NK-92 (cell line): ENCODE measurements around the gene ABHD5.

ENCODE experiments used
- DNase-seq: peaks from one replicate; lab custom pipeline; 2025; ENCODE audit not compliant: unreplicated experiment; lab: John Stamatoyannopoulos, UW

The ABHD5 gene

DNA sequence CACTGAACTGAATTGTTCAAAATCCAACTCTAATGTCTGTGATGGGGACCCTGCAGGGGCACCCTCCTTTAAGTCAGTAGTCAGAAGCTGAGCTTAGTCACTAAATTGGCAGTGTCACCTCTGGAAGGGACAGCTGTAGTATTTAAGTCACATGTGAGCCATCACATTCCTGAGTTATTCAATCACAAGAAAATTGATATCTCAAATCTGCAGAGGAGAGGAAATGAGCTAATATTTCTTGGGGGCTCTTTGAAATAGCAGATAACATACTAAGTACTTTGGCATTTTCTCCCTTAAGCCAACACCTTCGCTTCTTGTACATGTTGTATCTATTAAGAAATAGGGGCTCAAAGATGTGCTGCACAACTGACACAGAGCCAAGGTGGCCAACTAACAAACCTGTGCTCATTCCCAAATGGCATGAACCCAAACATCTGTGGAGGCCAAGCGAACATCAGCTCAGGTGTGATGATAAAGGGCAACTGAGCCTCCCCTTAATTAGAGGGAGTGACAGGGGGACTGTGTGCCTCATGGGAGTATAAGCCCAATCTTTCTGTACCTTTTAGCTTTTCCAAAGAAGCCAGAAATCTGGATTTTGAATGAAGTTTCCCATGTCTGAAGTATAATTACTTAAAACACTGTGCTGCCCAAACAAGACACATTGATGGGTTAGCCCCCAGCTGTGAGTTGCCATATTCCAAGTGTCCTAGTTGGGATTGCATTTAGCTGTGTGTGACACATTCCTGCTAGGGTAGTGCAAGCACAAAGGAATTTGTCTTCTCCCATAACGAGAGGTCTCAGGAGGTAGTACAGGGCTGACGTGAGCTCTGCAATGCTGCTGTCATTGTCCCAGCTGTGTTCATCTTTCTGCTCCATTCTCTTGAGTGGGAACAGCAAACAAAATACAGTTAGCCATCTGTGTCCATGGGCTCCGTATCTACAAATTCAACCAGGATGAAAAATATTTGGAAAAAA is 63.3 kb downstream of the ABHD5 start:
- DNase-seq: no peak

DNA sequence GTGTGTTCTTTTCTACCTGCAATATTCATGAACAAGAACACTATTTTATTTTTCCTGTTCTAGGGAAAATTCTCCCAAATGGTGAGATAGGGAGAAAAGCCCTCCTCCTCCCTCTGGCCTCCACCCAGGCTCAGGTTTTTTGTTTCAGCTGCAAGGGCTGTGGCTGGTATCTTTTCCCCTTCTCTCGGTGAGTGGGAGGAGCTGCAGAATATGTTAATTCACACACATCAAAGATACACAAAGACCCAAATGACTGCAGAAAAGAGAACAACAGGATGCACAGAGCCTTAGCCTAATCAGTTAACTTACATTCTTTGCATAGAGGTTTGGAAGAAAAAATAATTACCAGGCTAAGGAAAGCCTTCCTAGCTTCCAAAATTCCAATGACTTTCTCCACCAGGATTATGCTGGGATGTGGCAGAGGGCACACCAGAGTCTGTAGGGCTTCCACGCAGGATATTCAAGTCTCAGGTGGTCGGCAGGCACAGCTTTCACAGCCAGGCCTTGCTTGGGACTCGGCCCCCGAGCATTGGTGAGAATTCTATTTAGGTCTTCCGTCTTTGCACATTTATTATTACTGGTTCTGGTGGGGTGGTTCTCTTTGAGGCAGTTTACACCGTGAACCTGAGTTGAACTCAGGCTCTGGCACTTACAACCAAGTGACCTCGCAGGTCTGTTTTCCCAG is 64.9 kb downstream of the ABHD5 start:
- no peak for DNase-seq

DNA sequence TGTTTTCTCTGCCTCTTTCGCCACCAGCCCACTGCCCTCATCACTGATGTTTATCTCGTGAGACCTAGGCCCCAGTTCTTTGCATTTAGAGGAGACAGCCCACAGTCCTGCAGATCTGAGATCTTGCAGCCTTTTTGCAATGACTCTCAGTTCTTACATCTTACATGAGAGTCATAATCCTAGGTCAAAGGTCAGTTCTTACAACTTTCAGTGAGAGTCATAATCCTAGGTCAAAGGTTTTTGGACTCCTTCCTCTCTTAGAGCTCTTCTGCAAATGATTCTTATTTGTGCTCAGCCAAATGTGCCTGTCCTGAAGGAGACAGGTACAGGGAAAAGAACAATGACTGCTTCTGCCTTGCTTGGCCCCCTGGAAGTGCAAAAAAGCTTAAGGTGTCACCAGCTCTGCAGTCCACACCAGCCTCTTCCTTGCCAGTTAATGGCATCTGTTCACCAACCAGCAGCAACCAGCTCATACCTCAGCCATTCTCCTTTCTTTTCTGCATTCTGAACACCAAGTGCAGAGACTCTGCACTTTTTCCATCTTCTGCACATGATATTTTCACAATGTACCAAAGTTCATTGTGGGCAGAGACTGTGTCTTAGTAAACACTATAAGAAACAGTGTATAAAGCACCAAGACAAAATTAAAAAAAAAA is 67.1 kb downstream of the ABHD5 start:
- DNase-seq: no peak

DNA sequence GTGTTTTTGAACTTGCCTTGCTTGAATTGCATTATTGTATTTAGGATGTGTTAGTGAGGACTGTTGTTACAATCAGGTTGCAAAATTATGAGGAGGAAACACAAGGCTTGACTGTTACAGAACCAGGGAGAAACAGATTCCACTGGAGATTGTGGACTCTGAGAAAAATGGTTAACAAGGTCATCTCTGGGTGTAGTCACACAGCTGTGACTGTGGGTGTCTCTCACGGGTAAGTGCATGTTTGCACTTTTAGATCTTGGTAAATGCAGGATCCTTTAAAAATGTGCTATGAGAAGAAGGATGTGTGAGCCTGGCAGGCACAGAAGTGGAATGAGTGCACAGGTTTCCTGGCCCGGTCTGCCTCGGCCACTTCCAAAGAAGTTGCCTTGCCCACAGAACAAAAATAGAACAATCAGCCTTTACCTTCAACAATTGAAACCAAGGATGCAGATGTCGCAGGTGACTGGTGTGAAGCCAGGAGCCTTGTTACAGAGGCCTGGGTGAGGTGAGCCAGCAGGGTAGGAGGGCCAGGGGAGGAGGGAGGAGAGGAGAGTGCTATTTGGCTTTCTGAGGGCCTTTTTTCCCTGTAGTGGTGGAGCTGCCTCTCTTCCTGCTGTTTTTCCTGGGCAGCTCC is 68.0 kb downstream of the ABHD5 start:
- DNase-seq: no peak

DNA sequence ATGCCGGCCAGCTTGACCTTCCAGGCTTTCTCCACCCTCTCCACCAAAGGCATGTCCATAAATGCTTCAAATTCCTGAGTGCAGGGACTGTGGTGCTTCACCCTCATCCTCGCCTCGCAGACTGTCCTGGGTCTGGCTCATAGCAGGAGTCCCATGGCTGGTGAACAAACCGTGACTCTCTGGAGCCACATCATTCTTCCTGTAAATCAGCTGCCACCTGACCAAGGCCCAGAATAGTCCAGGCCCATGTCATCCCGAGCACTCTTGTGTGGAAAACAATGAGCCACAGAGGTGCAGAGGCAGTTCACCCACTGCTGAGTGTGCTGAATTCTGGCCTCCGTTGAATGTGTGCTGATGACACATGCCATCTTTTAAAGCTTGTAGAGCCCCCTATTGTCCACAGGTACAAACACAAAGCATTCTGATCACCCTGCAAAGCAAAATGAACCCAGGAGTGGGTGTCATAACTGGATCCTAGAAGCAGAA is 68.6 kb downstream of the ABHD5 start:
- DNase-seq: no peak

DNA sequence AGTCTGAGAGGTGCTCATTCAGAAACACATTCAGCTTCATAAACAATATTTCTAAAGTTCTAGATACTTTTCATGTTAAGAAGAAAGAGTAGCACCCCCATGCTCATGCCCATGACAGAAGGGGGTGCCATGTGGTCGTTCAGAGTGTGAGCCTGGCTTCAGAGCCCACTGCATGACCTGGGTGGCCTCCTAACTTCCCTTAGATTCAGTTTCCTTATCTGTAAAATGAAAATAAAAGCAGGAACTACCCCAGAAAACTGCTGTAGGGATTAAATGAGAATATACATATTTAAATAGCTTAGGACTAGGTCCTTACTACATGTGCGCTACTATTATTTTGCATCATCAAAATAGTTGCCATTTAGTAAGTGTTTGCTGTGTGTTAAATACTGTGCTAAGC is 69.2 kb downstream of the ABHD5 start:
- no peak for DNase-seq

DNA sequence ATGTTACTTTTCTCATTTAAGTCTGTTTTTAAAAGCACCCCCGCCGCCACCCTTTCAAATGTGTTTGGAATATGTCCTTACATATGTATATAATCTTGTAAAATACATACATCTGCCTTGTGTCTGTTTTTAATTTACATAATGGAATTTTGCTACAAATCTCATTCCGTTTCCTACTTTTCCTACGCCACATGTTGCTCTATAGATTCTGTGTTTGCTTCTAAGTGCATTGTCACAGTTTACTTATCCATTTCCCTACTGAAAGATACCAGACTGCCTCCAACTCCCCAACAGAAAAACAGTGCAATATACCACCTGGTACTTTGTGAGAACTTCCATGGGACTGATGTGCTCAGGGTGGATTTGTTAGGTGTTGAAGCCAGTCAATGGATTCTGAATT is 70.2 kb downstream of the ABHD5 start:
- DNase-seq: no peak

DNA sequence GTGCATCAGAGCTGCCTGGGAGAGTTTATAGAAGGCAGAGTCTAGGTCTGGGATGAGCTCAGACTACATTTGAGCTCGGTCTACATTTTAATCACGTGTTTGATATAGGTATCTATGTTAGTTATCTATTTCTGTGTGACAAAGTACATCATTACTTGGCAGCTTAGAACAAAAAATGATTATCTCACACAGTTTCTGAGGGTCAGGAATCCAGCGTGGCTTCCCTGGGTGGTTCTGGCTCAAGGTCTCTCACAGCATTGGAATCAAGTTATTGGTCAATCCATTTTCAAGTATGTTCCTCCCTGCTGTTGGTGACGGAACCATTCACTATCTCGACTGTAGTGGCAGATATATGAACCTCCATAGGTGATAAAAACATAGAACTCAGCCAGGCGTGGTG is 71.7 kb downstream of the ABHD5 start:
- no peak for DNase-seq

DNA sequence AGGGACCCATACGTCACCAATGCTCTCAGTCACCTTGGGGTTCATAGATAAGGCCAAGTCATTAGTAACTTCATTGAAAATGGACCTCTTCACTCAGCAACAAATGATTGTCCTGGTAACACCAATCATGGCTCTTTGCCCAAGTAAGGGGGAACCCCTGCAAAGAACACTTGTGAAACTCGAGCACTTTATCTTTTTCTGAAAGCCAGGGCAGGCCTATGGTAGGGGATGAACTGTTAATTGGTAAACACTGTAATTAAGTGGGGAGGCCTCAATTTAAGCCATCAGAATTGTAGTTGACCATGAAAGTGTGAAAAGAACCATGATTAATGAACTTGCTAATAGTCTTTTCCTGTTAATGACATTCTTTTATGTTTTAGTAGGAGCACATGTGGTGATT is 73.3 kb downstream of the ABHD5 start:
- no peak for DNase-seq

DNA sequence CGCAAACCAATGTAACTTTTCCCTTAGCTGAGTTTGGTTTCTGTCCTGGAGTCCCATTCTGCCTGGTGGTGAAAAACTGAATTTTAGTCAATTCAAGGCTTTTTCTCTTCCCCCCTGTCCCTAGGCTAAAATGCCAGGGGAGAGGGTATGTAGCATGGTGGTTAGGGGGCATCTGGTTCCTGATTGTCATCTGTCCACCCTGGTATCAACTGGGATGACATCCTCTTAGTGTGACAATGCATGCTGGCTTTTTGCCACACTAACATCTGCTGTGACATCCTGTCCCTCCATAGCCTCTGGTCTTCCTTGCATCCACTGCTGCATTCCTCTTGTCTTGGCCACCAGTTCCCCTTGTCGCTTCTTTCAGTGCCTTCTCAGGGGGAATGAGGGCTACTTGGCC is 73.7 kb downstream of the ABHD5 start:
- DNase-seq: no peak

DNA sequence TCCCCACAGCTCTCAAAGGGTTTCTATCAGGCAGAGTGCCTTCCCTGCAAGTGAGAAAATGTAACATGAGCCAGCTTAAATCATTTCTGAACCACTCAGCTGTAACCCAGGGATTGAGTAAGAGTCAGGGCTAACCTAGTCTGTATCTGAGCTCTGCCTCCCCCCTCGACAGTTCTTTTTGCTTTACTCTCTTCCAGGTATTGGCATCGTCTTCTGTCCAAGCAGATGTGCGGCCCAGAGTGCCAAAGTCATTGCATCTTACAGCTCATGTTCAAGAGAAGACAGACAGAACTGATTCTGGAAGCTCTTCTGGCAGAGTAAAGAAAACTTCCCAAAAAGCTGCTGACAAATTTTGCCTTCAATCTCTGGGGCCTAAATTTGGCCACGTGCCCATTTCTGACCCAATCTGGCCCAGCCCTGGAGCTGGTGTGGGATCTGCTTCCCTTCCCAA is 74.8 kb downstream of the ABHD5 start:
- no peak for DNase-seq

DNA sequence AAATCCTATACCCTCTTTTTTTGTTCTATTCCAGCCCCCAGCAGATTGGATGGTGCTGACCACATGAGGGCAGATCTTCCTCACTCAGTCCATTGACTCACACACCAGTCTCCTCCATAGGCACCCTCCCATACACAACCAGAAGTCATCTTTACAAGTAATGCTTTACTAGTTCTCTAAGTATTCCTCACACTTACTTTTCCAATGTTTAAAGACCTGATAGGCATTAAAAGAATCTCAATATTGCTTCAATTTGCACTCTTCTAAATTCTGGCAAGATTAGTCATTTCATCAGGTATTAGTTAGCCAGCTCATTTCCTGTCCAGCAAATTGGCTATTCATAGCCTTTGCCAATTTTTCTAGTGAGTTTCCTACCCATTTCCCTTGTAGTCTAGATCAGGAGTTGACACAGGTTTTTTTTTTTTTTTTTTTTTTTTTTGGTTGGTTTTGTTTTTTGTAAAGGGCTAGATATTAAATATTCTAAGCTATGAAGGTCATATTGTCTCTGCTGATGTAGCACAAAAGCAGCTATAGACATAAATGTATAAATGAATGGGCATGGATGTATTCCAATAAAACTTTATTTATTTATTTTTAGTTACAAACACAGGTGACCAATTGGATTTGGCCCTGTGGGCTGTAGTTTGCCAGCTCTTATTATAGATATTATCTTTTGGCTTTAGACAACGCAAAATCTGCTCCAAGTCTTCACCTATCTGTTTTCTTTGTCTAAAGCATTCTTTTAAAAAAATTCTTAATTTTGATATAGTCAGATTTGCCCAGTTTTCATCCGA is 76.1 kb downstream of the ABHD5 start:
- DNase-seq: no peak

DNA sequence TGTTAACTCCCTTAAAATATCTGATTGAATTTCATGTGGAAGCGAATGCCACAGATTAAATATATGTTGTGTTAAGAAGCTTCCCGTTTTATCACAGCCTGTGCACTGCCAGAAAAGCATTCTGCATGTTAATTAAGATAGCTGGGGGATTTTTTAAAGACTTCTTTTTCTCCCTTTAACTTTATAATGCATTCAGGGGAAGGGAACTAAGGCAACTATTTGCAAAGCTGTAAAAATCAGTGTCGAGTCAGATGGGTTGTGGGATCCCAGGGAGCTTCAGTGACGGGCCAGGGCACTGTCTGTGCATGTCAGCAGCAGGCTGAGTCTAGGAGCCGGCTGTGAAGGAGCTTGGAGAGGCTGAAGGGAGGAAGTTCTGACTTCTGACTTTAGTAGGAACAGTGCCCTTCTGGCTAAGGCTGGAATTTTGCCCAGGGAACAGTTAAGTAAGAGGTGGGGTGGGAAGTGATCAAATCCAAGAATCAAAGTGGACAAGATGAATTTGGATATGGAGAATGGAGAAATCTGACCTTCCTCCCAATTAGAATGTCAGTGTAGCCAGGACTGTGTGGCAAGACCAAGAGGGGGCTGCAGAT is 77.7 kb downstream of the ABHD5 start:
- DNase-seq: no peak

DNA sequence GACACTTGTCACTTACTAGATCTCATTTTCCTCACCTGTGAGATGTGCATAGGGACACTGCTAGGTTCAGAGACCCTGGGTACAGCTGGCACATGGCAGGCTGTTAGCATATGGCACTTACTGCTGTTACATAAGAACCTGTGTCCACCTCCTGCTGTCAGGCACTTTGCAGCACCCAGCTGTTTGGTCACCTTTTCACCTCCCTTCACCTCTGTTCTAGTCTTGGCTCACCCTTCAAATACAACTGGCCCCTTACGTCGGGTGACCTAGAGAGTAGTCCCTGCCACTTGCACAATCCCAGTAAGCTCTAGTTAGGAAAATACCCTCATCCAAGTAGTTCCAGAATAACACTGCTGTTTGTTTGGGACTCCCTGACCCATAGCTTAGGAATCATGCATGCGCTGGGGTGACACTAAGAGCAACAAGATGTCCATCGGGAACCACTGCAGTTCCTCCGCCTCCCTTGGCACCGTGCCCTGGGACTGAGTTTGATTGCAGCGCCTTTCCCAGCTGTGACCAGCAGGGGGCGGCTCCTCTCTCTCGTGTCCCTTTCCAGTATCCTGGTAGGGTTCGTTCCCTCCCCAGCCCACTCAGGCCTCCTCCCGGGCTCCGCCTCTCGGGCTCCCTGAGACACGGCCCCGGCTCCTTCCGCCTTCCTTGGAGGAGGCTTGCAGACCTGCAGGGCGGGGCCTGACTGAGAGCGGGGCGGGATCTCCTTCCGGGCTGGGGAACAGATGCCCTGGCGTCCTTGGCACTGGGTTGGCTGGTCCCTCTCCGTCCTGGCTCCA is 78.6 kb downstream of the ABHD5 start:
- DNase-seq: no peak

DNA sequence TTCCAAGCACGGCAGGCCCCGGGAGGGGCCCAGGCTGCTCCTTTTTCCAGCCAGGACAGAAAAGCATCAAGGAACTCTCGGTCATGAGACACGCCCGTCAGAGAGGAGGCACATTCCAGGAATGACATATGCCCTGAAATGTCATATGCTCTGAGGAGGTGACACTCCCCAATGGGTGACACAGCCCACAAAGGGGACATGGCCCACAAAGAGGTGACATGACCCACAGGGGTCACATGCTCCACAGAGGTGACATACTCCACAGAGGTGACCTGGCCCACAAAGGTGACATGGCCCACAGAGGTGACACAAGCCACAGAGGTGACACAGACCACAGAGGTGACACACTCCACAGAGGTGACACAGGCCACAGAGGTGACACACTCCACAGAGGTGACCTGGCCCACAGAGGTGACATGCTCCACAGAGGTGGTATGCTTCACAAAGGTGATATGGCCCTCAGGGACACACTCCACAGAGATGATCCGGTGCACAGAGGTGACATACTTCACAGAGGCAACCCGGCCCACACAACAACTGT is 79.2 kb downstream of the ABHD5 start:
- DNase-seq: no peak

DNA sequence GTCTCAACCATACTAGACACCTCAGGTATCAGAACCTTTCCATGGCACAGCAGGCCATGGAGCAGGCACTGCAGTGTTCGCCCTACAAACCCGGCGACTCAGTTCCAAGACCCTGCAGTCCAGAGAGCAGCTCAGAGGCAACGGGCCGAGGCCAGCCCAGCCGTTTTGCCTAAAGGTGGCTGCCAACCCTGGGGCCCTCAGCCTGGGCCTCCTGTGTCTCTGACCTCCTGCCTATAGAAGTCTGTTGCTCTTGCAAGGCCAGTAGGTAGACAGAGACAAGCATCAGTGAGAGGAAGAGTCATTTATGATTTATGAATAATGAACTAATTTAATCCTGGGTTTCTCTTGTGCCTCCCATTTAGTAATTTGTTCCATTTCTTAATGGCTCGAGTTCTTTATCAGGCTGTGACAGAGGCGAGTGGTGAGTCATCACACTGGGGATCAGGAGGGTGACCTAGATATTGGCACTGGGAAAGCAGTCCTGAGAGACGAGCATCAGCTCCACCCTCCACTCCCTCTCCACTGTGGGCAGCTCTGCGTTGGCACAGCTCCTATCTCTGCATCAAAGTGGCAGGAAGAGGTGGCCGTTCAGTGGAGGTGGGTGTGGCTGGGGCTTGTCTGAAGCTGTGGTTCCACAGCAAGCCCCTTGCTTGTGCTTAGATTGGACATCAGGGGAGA is 79.8 kb downstream of the ABHD5 start:
- no peak for DNase-seq

DNA sequence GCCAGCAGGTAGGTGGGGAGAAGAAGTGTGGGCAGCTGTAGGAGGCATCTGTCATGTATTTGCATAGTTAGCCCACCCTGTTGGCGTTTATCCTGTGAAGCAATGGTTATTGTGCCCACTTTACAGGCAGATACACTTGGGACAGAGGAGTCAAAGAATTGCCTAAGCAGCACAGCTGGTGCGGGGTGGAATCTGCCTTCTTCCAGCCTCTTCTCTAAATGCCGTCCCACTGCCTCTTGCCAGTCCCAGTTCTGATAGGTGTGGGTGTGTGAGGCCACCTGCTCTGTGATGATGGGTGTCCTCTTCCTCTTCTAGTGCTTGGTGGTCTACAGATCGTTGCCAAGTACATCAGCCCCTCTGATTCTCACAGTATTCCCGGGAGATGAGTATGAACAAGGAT is 80.9 kb downstream of the ABHD5 start:
- DNase-seq: no peak
